NCI-H526 (cell line): ENCODE data around the gene CYP2D6.
A peak's percentile ranks its signal among the peaks of the same experiment; 100 is the strongest.
"Not testable (repeated sequence)": the region's sequence is repeated elsewhere in the genome, so short reads cannot be mapped to it uniquely, and the experiment has no call there.

Source experiments
- DNase-seq, 2 experiments: peaks; one replicate each; lab custom pipeline; 2025; lab: John Stamatoyannopoulos, UW

The CYP2D6 gene

GRCh38 chr22:42134100-42135020, 3.8 kb upstream of the CYP2D6 start:
- DNase-seq: no peak

GRCh38 chr22:42132457-42132856, 1.8 kb upstream of the CYP2D6 start:
- DNase-seq: no peak

- no peak for DNase-seq
These were observed 952 bp upstream of the CYP2D6 start for GRCh38 chr22:42131562-42131961.

GRCh38 chr22:42130182-42130581, 428 bp downstream of the CYP2D6 start:
- DNase-seq: not testable (repeated sequence)

GRCh38 chr22:42128776-42129694, 1.6 kb downstream of the CYP2D6 start:
- peak; percentile 15 to 75 for DNase-seq

- DNase-seq: not testable (repeated sequence)
These were observed 2.6 kb downstream of the CYP2D6 start for GRCh38 chr22:42128007-42128406.

- no peak for DNase-seq
These were observed 3.0 kb downstream of the CYP2D6 start for GRCh38 chr22:42127606-42128005.

GRCh38 chr22:42123529-42123928, 7.1 kb downstream of the CYP2D6 start:
- DNase-seq: not testable (repeated sequence)

GRCh38 chr22:42120231-42121021, 10.2 kb downstream of the CYP2D6 start:
- not testable (repeated sequence) for DNase-seq

GRCh38 chr22:42116848-42117424, 13.7 kb downstream of the CYP2D6 start:
- no peak for DNase-seq

GRCh38 chr22:42115420-42115830, 15.2 kb downstream of the CYP2D6 start:
- DNase-seq: not testable (repeated sequence)

GRCh38 chr22:42114721-42115120, 15.9 kb downstream of the CYP2D6 start:
- peak in 1 of 2 experiments; percentile 13 for DNase-seq

- DNase-seq: not testable (repeated sequence)
These were observed 17.8 kb downstream of the CYP2D6 start for GRCh38 chr22:42112793-42113192.

- DNase-seq: no peak
These were observed 18.8 kb downstream of the CYP2D6 start for GRCh38 chr22:42111798-42112197.

- DNase-seq: no peak
These were observed 21.8 kb downstream of the CYP2D6 start for GRCh38 chr22:42108848-42109247.

- not testable (repeated sequence) for DNase-seq
These were observed 26.2 kb downstream of the CYP2D6 start for GRCh38 chr22:42104332-42104860.

GRCh38 chr22:42101199-42101598, 29.4 kb downstream of the CYP2D6 start:
- no peak for DNase-seq

- no peak for DNase-seq
These were observed 39.2 kb downstream of the CYP2D6 start for GRCh38 chr22:42091455-42091782.

GRCh38 chr22:42090596-42091454, 39.8 kb downstream of the CYP2D6 start, which contains the start of gene NDUFA6:
Gene NDUFA6, minus strand, starts transcription at chr22:42090772. Its CDS starts 28 bp downstream, at chr22:42090744.
- peak; percentile 96 to 97 for DNase-seq

- no peak for DNase-seq
These were observed 44.6 kb downstream of the CYP2D6 start for GRCh38 chr22:42086051-42086450.
